ENCODE measurements around the gene PXDN.

GRCh38 chr2:1594123-1594372 lies 150.3 kb downstream of the PXDN start:
- TF ChIP-seq, protein P1, sequence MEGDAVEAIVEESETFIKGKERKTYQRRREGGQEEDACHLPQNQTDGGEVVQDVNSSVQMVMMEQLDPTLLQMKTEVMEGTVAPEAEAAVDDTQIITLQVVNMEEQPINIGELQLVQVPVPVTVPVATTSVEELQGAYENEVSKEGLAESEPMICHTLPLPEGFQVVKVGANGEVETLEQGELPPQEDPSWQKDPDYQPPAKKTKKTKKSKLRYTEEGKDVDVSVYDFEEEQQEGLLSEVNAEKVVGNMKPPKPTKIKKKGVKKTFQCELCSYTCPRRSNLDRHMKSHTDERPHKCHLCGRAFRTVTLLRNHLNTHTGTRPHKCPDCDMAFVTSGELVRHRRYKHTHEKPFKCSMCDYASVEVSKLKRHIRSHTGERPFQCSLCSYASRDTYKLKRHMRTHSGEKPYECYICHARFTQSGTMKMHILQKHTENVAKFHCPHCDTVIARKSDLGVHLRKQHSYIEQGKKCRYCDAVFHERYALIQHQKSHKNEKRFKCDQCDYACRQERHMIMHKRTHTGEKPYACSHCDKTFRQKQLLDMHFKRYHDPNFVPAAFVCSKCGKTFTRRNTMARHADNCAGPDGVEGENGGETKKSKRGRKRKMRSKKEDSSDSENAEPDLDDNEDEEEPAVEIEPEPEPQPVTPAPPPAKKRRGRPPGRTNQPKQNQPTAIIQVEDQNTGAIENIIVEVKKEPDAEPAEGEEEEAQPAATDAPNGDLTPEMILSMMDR (IDR thresholded peaks at IDR 0.05; ENCODE audit: low read depth, low read length, poor library complexity, severe bottlenecking): no peak
- no peak for TF ChIP-seq EZH2phosphoT487 (IDR thresholded peaks at IDR 0.05; ENCODE audit: borderline replicate concordance, low read length)

All from DOHH2 (cell line).